K562 (cell line): ENCODE measurements around the gene ZBTB16. TPM values are rescaled to one million over a fixed set of nuclear protein-coding genes. Genes with fewer than 3 reads are reported as not detected.

ENCODE experiments used
- ATAC-seq: fragments of 200-7000 bp; cut with Tn5 transposase; 3 replicates; pipeline ENCODE4 v1.9.1; 2020; ENCODE audit warnings: moderate library complexity
- BruUV-seq: library from RNA; stranded (reverse); fragments of 400-500 nt; replicated peaks from 2 replicates; lab custom pipeline; 2021; lab: Mats Ljungman, UMichigan
- CTCF ChIA-PET: fragments of 300-600 bp; formaldehyde crosslinking; extraction: SDS; loops from one replicate; lab custom pipeline; 2021; ENCODE audit warnings: low intra/inter-chr PET ratio; lab: Yijun Ruan, JAX
- POLR2A ChIA-PET: fragments of 300-600, 350-650 bp; sonication (Branson Sonifier 250); formaldehyde crosslinking; extraction: SDS; loops from one replicate; lab custom pipeline; 2021; ENCODE audit warnings: antibody characterized with exemption, inconsistent platforms; lab: Yijun Ruan, JAX
- DNase-seq, 4 experiments: peaks; one replicate each; pipeline versions ENCODE4 v3.0.0 to v3.0.0-alpha.2; 2011 to 2018; ENCODE audit warnings: low spot score in 3 of 4, mixed read lengths in 3 of 4; ENCODE audit errors: extremely low read depth in 1 of 4
- FAIRE-seq: peaks from 2 replicates; lab custom pipeline; 2011; peaks lifted over from hg19 to GRCh38; lab: Jason Lieb, UNC
- H2AFZ ChIP-seq: 2 replicates; pipeline ENCODE4 v1.6.0; 2011; ENCODE audit warnings: low read depth, low read length, control low read depth, inconsistent platforms
- H3K27ac ChIP-seq: fragments of 200-600 bp; 3 replicates; pipeline ENCODE4 v1.8.0; 2011; ENCODE audit warnings: low read depth, mild to moderate bottlenecking, control low read depth, inconsistent platforms, low read length, moderate library complexity, mixed read lengths; ENCODE audit errors: extremely low read depth
- H3K27me3 ChIP-seq, 2 experiments: fragments of 300-600 bp in 1 of 2; 2 replicates in 1 of 2; 3 replicates in 1 of 2; pipeline versions ENCODE4 v1.6.0 to v1.8.0; 2011; ENCODE audit warnings: inconsistent platforms in 2 of 2, low read length in 2 of 2, mild to moderate bottlenecking in 1 of 2, mixed read lengths in 1 of 2, moderate library complexity in 1 of 2; ENCODE audit not compliant: control insufficient read depth in 2 of 2, insufficient read depth in 2 of 2
- H3K36me3 ChIP-seq: fragments of 300-600 bp; 3 replicates; pipeline ENCODE4 v1.8.0; 2011; ENCODE audit warnings: mild to moderate bottlenecking, low read length, inconsistent platforms; ENCODE audit not compliant: control insufficient read depth, insufficient read depth
- H3K4me1 ChIP-seq, 2 experiments: fragments of 200-600 bp in 1 of 2; replicated peaks in 1 of 2; 2 replicates in 1 of 2; 3 replicates in 1 of 2; pipeline versions ENCODE4 v1.5.1 to v1.8.0; 2011; ENCODE audit warnings: inconsistent platforms in 2 of 2, low read length in 2 of 2, mild to moderate bottlenecking in 1 of 2, mixed read lengths in 1 of 2, moderate library complexity in 1 of 2; ENCODE audit not compliant: control insufficient read depth in 2 of 2, insufficient read depth in 2 of 2
- H3K4me2 ChIP-seq: 2 replicates; pipeline ENCODE4 v1.6.1; 2011; ENCODE audit warnings: low read length, control low read depth, inconsistent platforms, mixed read lengths; ENCODE audit not compliant: insufficient read depth
- H3K4me3 ChIP-seq: fragments of 200-600 bp; sonication (generic), shearing (Covaris generic); 2 replicates; pipeline ENCODE4 v1.5.1; 2016; ENCODE audit warnings: control low read depth, inconsistent platforms
- H3K79me2 ChIP-seq: fragments of 200-600 bp; 3 replicates; pipeline ENCODE4 v1.8.0; 2011; ENCODE audit warnings: low read length, inconsistent platforms; ENCODE audit not compliant: control insufficient read depth, insufficient read depth
- H3K9ac ChIP-seq, 2 experiments: 2 replicates each; pipeline versions ENCODE4 v1.6.0 to v1.6.1; 2011; ENCODE audit warnings: low read depth in 2 of 2, low read length in 2 of 2, control low read depth in 1 of 2, inconsistent platforms in 1 of 2, mild to moderate bottlenecking in 1 of 2, mixed read lengths in 1 of 2; ENCODE audit not compliant: insufficient read depth in 1 of 2
- H3K9me1 ChIP-seq: one replicate; pipeline ENCODE4 v1.6.0; 2011; ENCODE audit warnings: inconsistent platforms, mild to moderate bottlenecking, low read length, moderate library complexity; ENCODE audit not compliant: control insufficient read depth, insufficient read depth
- H3K9me3 ChIP-seq: replicated peaks from 2 replicates; pipeline ENCODE4 v1.5.1; 2011; ENCODE audit warnings: low read depth, low read length, inconsistent platforms; ENCODE audit not compliant: control insufficient read depth, insufficient read depth
- H4K20me1 ChIP-seq: replicated peaks from 2 replicates; pipeline ENCODE4 v1.6.1; 2011; ENCODE audit warnings: low read length, inconsistent platforms, mixed read lengths; ENCODE audit not compliant: control insufficient read depth, insufficient read depth
- KAT2B ChIP-seq: IDR thresholded peaks from one replicate; pipeline ENCODE4 v1.6.1; 2012; ENCODE audit warnings: low read depth, mild to moderate bottlenecking, control low read depth, inconsistent platforms, low read length, moderate library complexity
- MBD2 ChIP-seq: sonication (generic); IDR thresholded peaks from 2 replicates; pipeline ENCODE4 v1.6.1; 2016; ENCODE audit warnings: low read depth, borderline replicate concordance
- RBM22 ChIP-seq: fragments of 200-400 bp; formaldehyde crosslinking; IDR thresholded peaks from 2 replicates; pipeline ENCODE4 v1.6.1; 2018; ENCODE audit warnings: low read length, low read depth; ENCODE audit not compliant: poor library complexity, severe bottlenecking
- WGBS: fragments of 100-300 bp; shearing (Covaris generic); methylation state at CpG from one replicate; pipeline ENCODE4 v1.1.6; 2016; ENCODE audit warnings: low coverage, mixed read lengths; ENCODE audit not compliant: insufficient coverage; ENCODE audit errors: missing lambda C conversion rate; 5-methylcytosine and 5-hydroxymethylcytosine counted together
- in situ Hi-C: fragments of 300-500 bp; cut with MboI; formaldehyde crosslinking; loops from 4 replicates; pipeline ENCODE4 v1.15.0; 2018; ENCODE audit warnings: inconsistent platforms, mixed read lengths
- intact Hi-C: fragments of 100-400 bp; cut with micrococcal nuclease; formaldehyde crosslinking; loops from 2 replicates; pipeline ENCODE4 v1.14.2; 2022
- polyA plus RNA-seq, 8 experiments: library from polyadenylated mRNA; depleted of rRNA in 4 of 8; stranded (reverse) in 5 of 8; unstranded in 3 of 8; fragments of >200 nt; fragmentation: Nextera tagmentation in 2 of 8; fragmentation: Illumina TruSeq in 1 of 8; extraction: Ambion mirVana in 2 of 8; extraction: Trizol in 1 of 8; gene quantifications; 2 replicates each; pipeline versions ENCODE4 v1.2.1 to v1.2.3, GENCODE V29; 2011 to 2014; ENCODE audit warnings: inconsistent platforms in 1 of 8, missing spikeins in 1 of 8
- total RNA-seq, 7 experiments: library from RNA; depleted of rRNA in 6 of 7; stranded (reverse); fragments of >200 nt in 6 of 7; fragmentation: Illumina TruSeq in 2 of 7; extraction: Trizol in 2 of 7; gene quantifications; 2 replicates each; pipeline versions ENCODE4 v1.2.1 to v1.2.3, GENCODE V29; 2011 to 2021; ENCODE audit warnings: low replicate concordance in 1 of 7

ZBTB16 gene
- total and polyA plus RNA-seq, 9 of the 15 experiments (the other 6 are each of a cell fraction or from before 2014, with no cell fraction given) = 0.06 to 0.40 (median 0.24) TPM; not detected in 4

DNA sequence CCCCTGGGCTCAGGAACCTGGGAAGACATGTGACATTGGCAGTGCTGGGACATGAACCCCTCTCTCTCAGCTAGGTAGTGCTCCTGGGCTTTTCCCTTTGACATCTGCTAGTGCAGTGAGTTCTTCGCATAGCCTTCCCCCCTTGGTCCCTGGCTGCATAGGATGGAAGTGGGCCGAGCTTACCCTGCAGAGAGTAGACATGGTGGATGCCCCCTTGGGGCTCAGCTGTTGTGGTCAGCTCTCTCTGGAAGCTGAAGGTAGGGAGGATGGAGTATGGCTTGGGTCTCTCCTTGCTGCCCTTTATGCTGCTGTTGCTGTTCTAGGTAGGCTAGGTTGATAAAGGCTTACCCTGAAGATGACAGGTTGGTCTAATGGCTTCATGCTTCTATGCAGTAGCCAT is 92.1 kb downstream of the ZBTB16 start:
- Histone ChIP-seq H3K27me3 (peaks cover 0 to 4% of the 10 kb centered on the region in 2 experiments; a peak in 2 of 5 replicates), H3K9ac (no peak overlapping the region), H3K9me3 (no peaks in the 10 kb centered on the region), H3K4me3 (no peak overlapping the region), H3K4me2 (no peak overlapping the region), H3K79me2 (no peaks in the 10 kb centered on the region), H3K9me1 (no peaks in the 10 kb centered on the region), H4K20me1 (no peaks in the 10 kb centered on the region), H2AFZ (no peak overlapping the region), H3K27ac (no peak overlapping the region), H3K4me1 (peaks cover 14 to 28% of the 10 kb centered on the region in 2 experiments), H3K36me3 (no peaks in the 10 kb centered on the region)
- 86% methylated on average over 2 of the region's 2 CpGs for WGBS
- CTCF ChIA-PET = no interaction called here
- BruUV-seq = no TSS peak
- DNase-seq = no peak
- no peak for TF ChIP-seq RBM22
- no peak for TF ChIP-seq MBD2
- TF ChIP-seq, all 486 proteins: peak for 0
- in situ Hi-C loops = no loop called here
- POLR2A ChIA-PET = interaction anchor here (0.6 to 0.7 kb wide), 2 partner anchors 106 to 1763 kb away, joined by 3 read pairs; no protein-coding TSS in a partner anchor
- FAIRE-seq (no peak), ATAC-seq (no peak)
- intact Hi-C loops = no loop called here

DNA sequence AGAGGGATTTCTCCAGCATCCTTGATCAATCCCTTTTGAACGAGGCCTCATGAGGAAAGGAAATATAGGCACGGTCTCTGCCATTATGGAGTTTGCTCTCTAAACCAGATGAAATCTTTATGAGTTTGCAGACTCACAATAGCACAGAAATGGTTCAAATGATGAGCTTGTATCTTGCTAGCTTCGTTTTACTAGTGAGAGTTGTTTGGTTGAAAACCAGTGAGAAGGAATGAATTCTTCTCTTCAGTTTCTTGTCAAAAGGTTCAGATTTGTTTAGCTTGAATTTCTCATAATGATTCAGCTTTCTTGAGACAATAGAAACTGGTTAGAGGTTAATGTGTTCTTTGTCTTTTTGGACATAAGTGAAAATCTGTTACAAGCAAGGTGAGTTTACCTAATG is 92.7 kb downstream of the ZBTB16 start:
- ChIA-PET CTCF (no interaction called here), POLR2A (no interaction called here)
- peaks cover 0 to 4% of the 10 kb centered on the region in 2 experiments; a peak in 2 of 5 replicates for H3K27me3 ChIP-seq
- H4K20me1 ChIP-seq = no peaks in the 10 kb centered on the region
- no TSS peak for BruUV-seq
- H3K9me1 ChIP-seq = no peaks in the 10 kb centered on the region
- no peak for ATAC-seq
- WGBS = 3% methylated on average over 3 of the region's 3 CpGs
- DNase-seq = no peak
- no peak overlapping the region for H3K4me3 ChIP-seq
- no peaks in the 10 kb centered on the region for H3K36me3 ChIP-seq
- FAIRE-seq = peak; percentile 37
- peaks cover 14 to 28% of the 10 kb centered on the region in 2 experiments for H3K4me1 ChIP-seq
- in situ Hi-C loops (no loop called here), intact Hi-C loops (no loop called here)
- no peak overlapping the region for H3K27ac ChIP-seq
- no peak overlapping the region for H3K4me2 ChIP-seq
- H3K79me2 ChIP-seq = no peaks in the 10 kb centered on the region
- H3K9ac ChIP-seq = no peak overlapping the region
- no peaks in the 10 kb centered on the region for H3K9me3 ChIP-seq
- no peak for TF ChIP-seq KAT2B
- TF ChIP-seq, all 486 proteins: peak for 0
- H2AFZ ChIP-seq = no peak overlapping the region
